HCT116 (cell line): ENCODE results near the gene TPX2. TPM values are rescaled to one million over a fixed set of nuclear protein-coding genes. Genes with fewer than 3 reads are reported as not detected.

Experiments
- ATAC-seq: fragments of 200-7000 bp; cut with Tn5 transposase; 2 replicates; pipeline ENCODE4 v1.9.1; 2020; ENCODE audit warnings: mild to moderate bottlenecking, moderate library complexity
- BruUV-seq: library from RNA; stranded (reverse); fragments of 400-500 nt; replicated peaks from 2 replicates; lab custom pipeline; 2021; lab: Mats Ljungman, UMichigan
- CTCF ChIA-PET: fragments of 300-600 bp; sonication (Branson Sonifier 250); formaldehyde crosslinking; loops from one replicate; lab custom pipeline; 2021; ENCODE audit warnings: antibody characterized with exemption; lab: Charles Lee
- POLR2A ChIA-PET: fragments of 300-600, 350-600 bp; sonication (Branson Sonifier 250); formaldehyde crosslinking; loops from one replicate; lab custom pipeline; 2021; ENCODE audit warnings: antibody characterized with exemption; lab: Charles Lee
- RAD21 ChIA-PET, 2 experiments: fragments of 300-600 bp; sonication (Branson Sonifier 250); formaldehyde crosslinking; loops; one replicate each; lab custom pipeline; 2023; ENCODE audit warnings: low total read pairs in 2 of 2; ENCODE audit not compliant: uncharacterized antibody in 2 of 2, unreplicated experiment in 2 of 2, low non-redundant PET in 1 of 2; lab: Charles Lee
- DNase-seq: peaks from one replicate; pipeline ENCODE4 v3.0.0-alpha.2; 2010; ENCODE audit warnings: low read depth, low spot score
- H2AFZ ChIP-seq: fragments of 200-600 bp; shearing (Covaris generic), sonication (generic); 2 replicates; pipeline ENCODE4 v1.6.1; 2017; ENCODE audit warnings: low read depth, mixed run types, mixed read lengths, antibody characterized with exemption, low read length; ENCODE audit not compliant: poor library complexity, severe bottlenecking
- H3K27ac ChIP-seq: 2 replicates; pipeline ENCODE4 v1.5.1; 2012; ENCODE audit warnings: low read depth, low read length
- H3K27me3 ChIP-seq: fragments of 200-600 bp; sonication (generic); 2 replicates; pipeline ENCODE4 v1.6.1; 2016; ENCODE audit warnings: mixed run types, low read length, mixed read lengths; ENCODE audit not compliant: insufficient read depth
- H3K36me3 ChIP-seq, 2 experiments: fragments of 200-500 bp in 1 of 2; fragments of 200-600 bp in 1 of 2; sonication (Bioruptor generic) in 1 of 2; sonication (generic) in 1 of 2; 2 replicates each; pipeline versions ENCODE4 v1.5.1 to v1.6.1; 2014 to 2016; ENCODE audit warnings: low read length in 2 of 2, inconsistent platforms in 1 of 2, mixed read lengths in 1 of 2, mixed run types in 1 of 2; ENCODE audit not compliant: insufficient read depth in 2 of 2, control insufficient read depth in 1 of 2
- H3K4me1 ChIP-seq, 2 experiments: fragments of 200-600 bp in 1 of 2; sonication (generic) in 1 of 2; 2 replicates each; pipeline versions ENCODE4 v1.5.1 to v1.6.1; 2012 to 2017; ENCODE audit warnings: low read length in 2 of 2, inconsistent platforms in 1 of 2, mild to moderate bottlenecking in 1 of 2, mixed read lengths in 1 of 2, mixed run types in 1 of 2, moderate library complexity in 1 of 2; ENCODE audit not compliant: insufficient read depth in 2 of 2, control insufficient read depth in 1 of 2
- H3K4me2 ChIP-seq: fragments of 200-600 bp; sonication (generic); 2 replicates; pipeline ENCODE4 v1.6.1; 2017; ENCODE audit warnings: mixed run types, low read length, mixed read lengths
- H3K4me3 ChIP-seq, 2 experiments: fragments of 200-600 bp in 1 of 2; sonication (generic) in 1 of 2; replicated peaks in 1 of 2; 2 replicates each; pipeline ENCODE4 v1.5.1; 2011 to 2016; ENCODE audit warnings: low read length in 2 of 2, control low read depth in 1 of 2, low read depth in 1 of 2, mild to moderate bottlenecking in 1 of 2, mixed read lengths in 1 of 2, mixed run types in 1 of 2
- H3K79me2 ChIP-seq: fragments of 200-600 bp; sonication (generic); 2 replicates; pipeline ENCODE4 v1.6.1; 2017; ENCODE audit warnings: mild to moderate bottlenecking, mixed run types, low read length, moderate library complexity, mixed read lengths; ENCODE audit not compliant: insufficient read depth
- H3K9ac ChIP-seq: fragments of 200-600 bp; sonication (generic); 2 replicates; pipeline ENCODE4 v1.6.1; 2016; ENCODE audit warnings: low read length, mixed read lengths
- H3K9me2 ChIP-seq: fragments of 200-600 bp; sonication (generic), shearing (Covaris generic); 2 replicates; pipeline ENCODE4 v1.6.1; 2017; ENCODE audit warnings: mixed run types, mild to moderate bottlenecking, moderate library complexity; ENCODE audit not compliant: insufficient read depth
- H3K9me3 ChIP-seq, 2 experiments: fragments of 200-500 bp in 1 of 2; fragments of 200-600 bp in 1 of 2; sonication (Bioruptor generic) in 1 of 2; sonication (generic) in 1 of 2; 2 replicates each; pipeline ENCODE4 v1.6.1; 2014 to 2017; ENCODE audit warnings: low read length in 2 of 2, mixed read lengths in 2 of 2, inconsistent platforms in 1 of 2, low read depth in 1 of 2, mild to moderate bottlenecking in 1 of 2, mixed run types in 1 of 2, moderate library complexity in 1 of 2; ENCODE audit not compliant: control insufficient read depth in 1 of 2, insufficient read depth in 1 of 2
- H4K20me1 ChIP-seq: fragments of 200-600 bp; sonication (generic), shearing (Covaris generic); 2 replicates; pipeline ENCODE4 v1.6.1; 2017; ENCODE audit warnings: mixed run types, mild to moderate bottlenecking, moderate library complexity; ENCODE audit not compliant: insufficient read depth
- ATF3 ChIP-seq: IDR thresholded peaks from 2 replicates; pipeline ENCODE4 v1.6.1; 2012
- CBX3 ChIP-seq: IDR thresholded peaks from 2 replicates; pipeline ENCODE4 v1.6.1; 2012; ENCODE audit warnings: low read depth
- JUND ChIP-seq: IDR thresholded peaks from 2 replicates; pipeline ENCODE4 v1.6.1; 2012
- MAX ChIP-seq: IDR thresholded peaks from 2 replicates; pipeline ENCODE4 v1.6.1; 2012
- POLR2A ChIP-seq: IDR thresholded peaks from 2 replicates; pipeline ENCODE4 v1.7.0; 2011; ENCODE audit warnings: borderline replicate concordance; ENCODE audit not compliant: insufficient read depth, insufficient read length; ENCODE audit errors: extremely low read depth
- REST ChIP-seq: IDR thresholded peaks from 2 replicates; pipeline ENCODE4 v1.6.1; 2012; ENCODE audit warnings: low read depth
- SP1 ChIP-seq: IDR thresholded peaks from 2 replicates; pipeline ENCODE4 v1.6.1; 2012; ENCODE audit warnings: low read depth
- YY1 ChIP-seq: IDR thresholded peaks from 2 replicates; pipeline ENCODE4 v1.6.1; 2011; ENCODE audit warnings: low read length, low read depth, moderate library complexity, mild to moderate bottlenecking; ENCODE audit not compliant: insufficient replicate concordance; ENCODE audit errors: extremely low read depth
- ZFX ChIP-seq: fragments of 450-650 bp; IDR thresholded peaks from 2 replicates; pipeline ENCODE4 v1.6.1; 2017
- intact Hi-C: fragments of 100-400 bp; cut with micrococcal nuclease; formaldehyde crosslinking; loops from 2 replicates; pipeline ENCODE4 v1.10.0; 2022
- total RNA-seq: library from RNA; stranded (reverse); gene quantifications from one replicate; pipeline ENCODE4 v1.2.1, GENCODE V29; 2021; ENCODE audit not compliant: unreplicated experiment

The TPX2 gene
- total RNA-seq, 1 experiment from 2014 or later, result 163 TPM

GRCh38 chr20:31757254-31757653 is 18.2 kb downstream of the TPX2 start:
- ChIA-PET CTCF (no interaction called here), POLR2A (no interaction called here)
- H3K27me3 ChIP-seq, result no peaks in the 10 kb centered on the region
- H3K4me3 ChIP-seq, result no peak overlapping the region
- H3K79me2 ChIP-seq, result peaks cover 100% of the 10 kb centered on the region
- no peak overlapping the region for H2AFZ ChIP-seq
- no peak overlapping the region for H3K27ac ChIP-seq
- H3K9me3 ChIP-seq, result no peaks in the 10 kb centered on the region
- 0 out of 2 replicates have a peak, but pooled peaks cover 6% of the 10 kb centered on the region for H4K20me1 ChIP-seq
- ATAC-seq, result no peak
- TF ChIP-seq ATF3, result no peak
- no peak for TF ChIP-seq CBX3
- no peak for TF ChIP-seq YY1
- TF ChIP-seq ZFX, result no peak
- TF ChIP-seq JUND, result no peak
- TF ChIP-seq SP1, result no peak
- no peak for TF ChIP-seq MAX
- TF ChIP-seq REST, result no peak
- no peak for TF ChIP-seq POLR2A
- TF ChIP-seq, all 23 proteins: peak for 0
- no peak overlapping the region for H3K9ac ChIP-seq
- H3K9me2 ChIP-seq, result no peaks in the 10 kb centered on the region
- RAD21 ChIA-PET, result no interaction called here
- intact Hi-C loops, result no loop called here
- H3K36me3 ChIP-seq, result peaks cover 23 to 47% of the 10 kb centered on the region in 2 experiments
- BruUV-seq, result no TSS peak
- H3K4me2 ChIP-seq, result no peak overlapping the region
- no peaks in the 10 kb centered on the region for H3K4me1 ChIP-seq
- no peak for DNase-seq
